ENCODE measurements around the gene SLC5A4. TPM values are rescaled to one million over a fixed set of nuclear protein-coding genes. Genes with fewer than 3 reads are reported as not detected.
"Not testable (repeated sequence)": the region's sequence is repeated elsewhere in the genome, so short reads cannot be mapped to it uniquely, and the experiment has no call there.

SLC5A4 gene
- total RNA-seq, 2 donors from 2014 or later, result 0.32 to 0.43 TPM

DNA sequence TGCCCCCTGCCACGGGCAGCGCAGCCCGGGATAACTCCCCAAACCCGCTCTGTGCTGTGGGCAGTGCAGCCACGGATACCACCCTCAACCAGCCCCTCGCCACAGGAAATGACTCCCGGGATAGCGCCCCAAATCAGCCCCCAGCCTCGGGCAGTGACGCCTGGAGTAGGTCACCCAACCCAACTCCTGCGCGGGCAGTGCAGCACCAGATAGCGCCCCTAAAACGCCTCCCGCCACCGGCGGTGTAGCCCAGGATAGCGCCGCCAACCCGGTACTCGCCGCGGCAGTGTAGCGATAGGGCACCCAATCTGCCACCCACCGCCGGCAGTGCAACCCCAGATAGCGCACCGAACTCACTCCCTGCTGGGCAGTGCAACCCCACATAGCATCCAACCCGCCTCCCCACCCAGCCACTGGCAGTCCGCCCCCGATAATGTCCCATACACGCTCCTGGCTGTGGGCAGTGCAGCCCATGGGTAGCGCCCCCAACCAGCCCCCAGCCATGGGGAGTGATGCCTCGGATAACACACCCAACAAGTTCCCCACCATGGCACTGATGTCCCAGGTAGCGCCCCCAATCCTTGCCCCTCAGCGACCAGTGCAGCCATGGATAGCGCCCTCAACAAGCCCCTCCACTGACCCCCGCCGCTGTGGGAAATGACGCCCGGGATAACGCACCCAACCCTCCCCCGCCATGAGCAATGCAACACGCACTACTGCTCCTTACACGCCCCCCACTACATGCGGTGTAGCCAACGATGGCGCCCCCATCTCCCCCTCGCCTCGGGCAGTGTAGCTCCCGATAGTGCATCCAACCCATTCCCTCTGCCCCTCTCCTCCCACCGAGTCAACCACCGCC, 51.7 kb downstream of the SLC5A4 start:
- intact Hi-C loops (cut with DNase I), result no loop called here
- no peak for DNase-seq (ENCODE audit: low spot score)

DNA sequence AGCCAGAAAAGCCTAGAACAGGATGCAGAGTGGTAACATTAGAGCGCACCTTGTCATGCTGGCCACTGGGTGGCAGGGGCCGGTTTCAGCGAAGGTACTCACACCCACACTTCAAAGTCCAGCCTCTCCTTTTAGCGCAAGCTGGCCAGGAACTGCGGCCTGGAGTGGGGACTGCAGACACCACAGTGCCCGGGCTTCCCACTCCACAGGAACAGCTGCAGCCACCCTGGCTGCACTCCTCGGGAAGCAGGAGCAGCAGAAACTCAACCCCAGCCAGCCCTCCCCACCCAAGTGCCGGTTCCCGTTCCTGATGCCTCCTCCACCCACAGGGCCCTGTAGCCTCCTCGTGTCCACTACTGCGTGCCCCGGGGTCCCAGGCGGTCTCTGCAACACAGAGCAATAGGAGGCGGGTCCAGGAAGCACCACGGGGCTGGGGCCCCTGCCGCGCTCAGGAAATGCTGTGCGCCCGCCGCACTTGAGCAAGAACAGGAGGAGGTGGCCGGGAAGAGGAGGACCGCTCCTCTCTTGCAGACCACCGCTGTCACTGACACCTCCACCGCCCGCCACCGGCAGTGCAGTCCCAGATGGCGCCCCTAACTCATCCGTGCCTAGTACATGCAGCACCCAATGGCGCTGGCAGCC, 52.5 kb downstream of the SLC5A4 start:
- intact Hi-C loops (cut with DNase I), result no loop called here
- no peak for DNase-seq (ENCODE audit: low spot score)

DNA sequence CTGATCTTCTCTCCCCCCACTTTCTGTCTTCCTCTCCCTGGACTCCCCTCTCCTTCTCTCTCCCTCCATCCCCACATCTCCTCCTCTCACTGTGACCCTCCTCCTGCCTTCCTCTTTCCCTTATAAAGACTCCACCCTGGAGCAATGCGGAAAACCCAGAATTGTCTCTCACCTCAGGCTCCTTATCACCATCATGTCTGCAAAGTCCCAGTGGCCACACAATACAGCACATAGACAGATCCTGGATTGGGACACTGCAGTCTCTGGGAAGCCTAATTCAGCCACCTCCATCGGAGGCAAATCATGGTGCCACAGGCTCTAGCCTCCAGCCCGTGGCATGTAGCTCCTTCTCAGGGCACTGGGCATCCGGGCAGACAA, 53.0 kb downstream of the SLC5A4 start:
- no peak for DNase-seq (ENCODE audit: low spot score)
- intact Hi-C loops (cut with DNase I), result no loop called here

DNA sequence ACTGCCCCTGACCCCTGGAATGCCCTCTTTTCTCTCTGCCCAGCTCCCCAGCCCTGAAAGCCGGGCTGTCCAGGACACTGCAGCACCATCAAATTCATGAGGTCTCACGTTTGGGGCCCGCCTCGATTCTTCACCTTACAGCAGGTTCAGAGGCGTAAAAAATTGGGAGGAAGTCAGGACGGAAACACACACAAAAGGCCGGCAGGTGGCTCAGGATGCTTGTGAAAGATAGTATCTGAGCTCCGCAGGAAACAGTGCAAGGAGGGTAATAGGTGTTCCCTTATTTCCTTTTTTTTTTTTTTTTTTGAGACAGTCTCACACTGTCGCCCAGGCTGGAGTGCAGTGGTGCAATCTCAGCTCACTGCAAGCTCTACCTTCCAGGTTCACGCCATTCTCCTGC, 54.4 kb downstream of the SLC5A4 start:
- intact Hi-C loops (cut with DNase I), result no loop called here
- DNase-seq (ENCODE audit: low spot score), result peak; percentile 42

DNA sequence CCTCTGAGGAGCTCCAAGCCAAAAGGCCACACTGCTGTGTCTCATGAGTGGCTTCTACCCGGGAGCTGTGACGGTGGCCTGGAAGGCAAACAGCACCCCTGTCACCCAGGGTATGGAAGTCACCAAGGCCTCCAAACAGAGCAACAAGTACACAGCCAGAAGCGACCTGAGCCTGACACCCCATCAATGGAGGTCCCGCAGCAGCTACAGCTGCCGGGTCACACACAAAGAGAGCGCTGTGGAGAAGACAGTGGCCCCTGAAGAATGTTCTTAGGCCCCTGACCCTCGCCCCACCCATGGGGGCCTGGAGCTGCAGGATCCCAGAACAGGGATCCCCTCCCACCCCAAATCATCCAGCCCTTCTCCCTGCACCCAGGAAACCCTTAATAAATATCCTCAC, 55.2 kb downstream of the SLC5A4 start:
- intact Hi-C loops (cut with DNase I), result no loop called here
- DNase-seq (ENCODE audit: low spot score), result peak; percentile 72

DNA sequence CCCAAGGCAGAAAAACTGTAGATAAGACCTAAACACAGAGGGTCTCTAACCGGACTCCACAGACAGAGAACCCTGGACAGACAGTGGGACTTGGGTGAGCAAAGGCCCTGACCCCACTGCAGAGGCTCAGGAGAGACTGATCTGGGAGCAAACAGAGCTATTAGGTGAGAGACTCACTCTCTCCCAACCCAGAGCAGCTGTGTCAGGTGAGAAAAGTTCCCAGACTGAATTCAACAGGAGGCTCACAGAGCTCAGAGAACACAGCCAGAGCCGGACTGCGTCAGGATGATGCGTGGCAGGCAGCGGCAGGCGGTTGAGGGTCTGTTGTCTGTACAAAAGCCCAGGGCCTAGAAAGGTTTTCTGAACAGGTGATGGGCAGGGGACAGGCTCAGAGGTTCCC, 55.8 kb downstream of the SLC5A4 start:
- peak; percentile 58 for DNase-seq (ENCODE audit: low spot score)
- intact Hi-C loops (cut with DNase I), result no loop called here

DNA sequence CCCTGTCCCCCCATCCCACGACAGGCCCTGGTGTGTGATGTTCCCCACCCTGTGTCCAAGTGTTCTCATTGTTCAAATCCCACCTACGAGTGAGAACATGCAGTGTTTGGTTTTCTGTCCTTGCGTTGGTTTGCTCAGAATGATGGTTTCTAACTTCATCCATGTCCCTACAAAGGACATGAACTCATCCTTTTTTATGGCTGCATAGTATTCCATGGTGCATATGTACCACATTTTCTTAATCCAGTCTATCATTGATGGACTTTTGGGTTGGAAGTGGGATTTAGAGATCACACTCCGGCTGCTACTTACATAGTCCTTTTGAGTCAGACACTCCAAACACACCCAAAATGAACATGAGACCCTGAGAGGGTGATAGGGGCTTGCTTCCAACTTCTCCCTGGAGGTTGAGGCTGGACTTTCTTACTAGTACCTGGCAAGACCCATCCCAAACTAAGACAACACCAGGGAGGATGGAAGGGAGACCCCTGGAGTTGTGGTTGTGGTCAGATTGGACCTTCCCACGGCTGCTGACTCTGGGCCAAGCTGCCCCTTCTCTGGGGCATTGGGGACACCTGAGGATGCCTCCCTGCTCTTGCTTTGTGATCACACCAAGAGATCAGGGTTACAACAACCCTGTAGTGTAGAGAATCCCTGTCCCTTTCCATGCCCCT, 57.5 kb downstream of the SLC5A4 start:
- intact Hi-C loops (cut with DNase I), result not testable (repeated sequence)
- peak; percentile 41 for DNase-seq (ENCODE audit: low spot score)

DNA sequence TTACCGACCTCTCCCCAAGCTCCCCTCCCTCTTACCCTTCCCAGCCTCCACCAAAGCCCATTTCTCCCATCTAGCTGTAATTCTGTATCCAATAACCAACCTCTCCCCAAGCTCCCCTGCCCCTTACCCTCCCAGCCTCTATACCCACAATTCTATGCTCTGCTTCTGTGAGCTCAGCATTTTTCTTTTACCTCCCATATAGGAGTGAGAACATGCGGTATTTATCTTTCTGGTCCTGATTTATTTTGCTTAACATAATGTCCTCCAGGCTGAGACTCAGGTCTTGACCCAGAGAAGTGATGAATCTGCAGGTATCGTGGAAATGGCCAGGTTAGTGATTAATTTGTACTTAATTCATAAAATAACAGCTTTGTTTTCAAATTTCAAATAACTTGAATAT, 59.2 kb downstream of the SLC5A4 start:
- intact Hi-C loops (cut with DNase I); DNase-seq (ENCODE audit: low spot score): not testable (repeated sequence)

DNA sequence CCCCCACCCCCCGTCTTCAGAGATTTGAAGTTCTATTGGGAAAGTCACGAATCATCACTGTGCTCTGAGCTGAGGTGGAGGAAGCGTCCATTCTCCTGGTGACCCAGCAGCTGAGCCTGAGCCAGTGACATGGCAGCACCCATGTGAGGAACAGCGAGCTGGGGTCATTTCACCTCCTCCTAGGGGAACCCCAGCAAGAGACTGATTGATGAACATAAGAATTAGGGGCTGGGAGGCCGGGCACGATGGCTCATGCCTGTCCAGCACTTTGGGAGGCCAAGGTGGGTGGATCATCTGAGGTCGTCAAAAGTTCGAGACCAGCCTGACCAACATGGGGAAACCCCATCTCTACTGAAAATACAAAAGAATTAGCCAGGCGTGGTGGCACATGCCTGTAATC, 61.8 kb downstream of the SLC5A4 start:
- peak; percentile 60 for DNase-seq (ENCODE audit: low spot score)
- intact Hi-C loops (cut with DNase I), result not testable (repeated sequence)

DNA sequence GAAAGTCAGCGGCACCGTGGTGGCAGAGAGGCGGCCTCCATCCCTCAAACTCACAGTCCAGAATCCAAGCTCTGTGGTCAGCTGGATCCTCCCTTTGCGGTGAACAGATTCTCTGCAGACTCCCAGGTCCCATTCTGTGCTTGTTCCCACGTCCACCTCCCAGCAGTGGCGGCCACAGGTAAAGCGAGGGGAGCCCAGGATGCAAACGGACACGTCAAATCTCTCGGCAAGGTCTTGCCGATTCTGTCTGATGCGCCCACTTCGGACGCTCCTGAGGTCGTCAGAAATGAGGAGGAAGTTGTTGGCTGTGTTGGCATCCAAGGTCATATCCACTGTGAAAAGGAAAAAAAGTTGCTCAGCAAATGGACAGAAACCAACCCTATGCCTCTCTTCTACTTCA, 64.1 kb downstream of the SLC5A4 start:
- intact Hi-C loops (cut with DNase I), result not testable (repeated sequence)
- DNase-seq (ENCODE audit: low spot score), result peak; percentile 40

DNA sequence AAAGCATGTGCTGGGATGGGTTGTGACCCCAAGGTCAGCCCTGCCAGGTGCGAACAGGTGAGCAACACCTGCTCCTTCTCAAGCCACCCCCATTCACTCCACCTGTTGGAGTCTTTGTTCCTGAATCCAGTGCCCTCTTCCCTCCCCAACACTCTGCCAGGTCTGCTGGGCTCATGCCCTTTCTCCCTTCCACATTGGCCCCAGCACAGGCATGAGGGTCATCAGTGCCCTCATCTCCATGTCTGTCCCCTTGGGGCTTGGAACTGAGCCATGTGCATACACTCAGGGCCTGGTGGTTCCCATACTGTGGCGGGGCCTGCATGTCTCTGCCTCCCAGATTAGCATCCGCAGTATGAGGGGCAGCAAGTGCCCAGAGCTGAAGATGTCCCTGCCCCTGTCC, 69.3 kb downstream of the SLC5A4 start:
- peak; percentile 51 for DNase-seq (ENCODE audit: low spot score)
- intact Hi-C loops (cut with DNase I), result no loop called here

DNA sequence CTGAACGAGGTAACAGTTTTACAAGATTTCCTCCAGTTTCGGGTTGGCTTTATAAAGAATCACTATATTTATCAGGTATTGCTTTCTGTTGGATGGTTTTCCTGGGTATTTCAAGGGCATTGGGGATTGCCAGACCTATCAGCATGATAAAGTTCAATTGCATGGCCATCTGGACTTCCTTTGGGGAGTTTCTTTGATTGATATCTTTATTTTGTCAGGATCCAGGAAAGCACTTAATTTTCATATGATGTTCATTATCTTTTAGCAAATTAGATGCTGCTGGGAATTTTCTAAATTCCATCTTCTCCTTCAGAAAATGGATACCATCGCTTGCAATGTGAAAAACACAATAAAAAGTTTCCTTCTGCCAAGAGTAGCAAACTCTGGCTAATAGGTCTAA, 71.5 kb downstream of the SLC5A4 start:
- DNase-seq (ENCODE audit: low spot score), result no peak
- intact Hi-C loops (cut with DNase I), result no loop called here

DNA sequence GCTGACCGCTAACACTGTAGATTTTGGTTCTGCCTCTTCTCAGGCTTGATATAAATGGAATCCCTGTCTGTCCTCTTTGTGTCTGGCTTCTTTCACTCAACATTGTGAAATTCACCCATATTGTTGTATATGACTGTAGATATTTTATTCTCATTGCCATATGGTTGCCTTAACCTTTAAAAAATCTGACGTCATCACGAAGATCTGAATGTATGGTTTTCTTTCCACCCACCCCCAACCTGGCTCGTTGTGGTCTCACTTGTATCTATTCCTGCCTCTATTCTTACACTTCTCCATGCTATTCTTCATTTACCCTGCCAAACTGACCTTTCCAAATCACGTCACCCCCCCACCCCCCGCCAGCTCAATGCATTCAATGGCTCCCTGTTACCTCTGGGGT, 74.1 kb downstream of the SLC5A4 start:
- intact Hi-C loops (cut with DNase I), result no loop called here
- DNase-seq (ENCODE audit: low spot score), result no peak

DNA sequence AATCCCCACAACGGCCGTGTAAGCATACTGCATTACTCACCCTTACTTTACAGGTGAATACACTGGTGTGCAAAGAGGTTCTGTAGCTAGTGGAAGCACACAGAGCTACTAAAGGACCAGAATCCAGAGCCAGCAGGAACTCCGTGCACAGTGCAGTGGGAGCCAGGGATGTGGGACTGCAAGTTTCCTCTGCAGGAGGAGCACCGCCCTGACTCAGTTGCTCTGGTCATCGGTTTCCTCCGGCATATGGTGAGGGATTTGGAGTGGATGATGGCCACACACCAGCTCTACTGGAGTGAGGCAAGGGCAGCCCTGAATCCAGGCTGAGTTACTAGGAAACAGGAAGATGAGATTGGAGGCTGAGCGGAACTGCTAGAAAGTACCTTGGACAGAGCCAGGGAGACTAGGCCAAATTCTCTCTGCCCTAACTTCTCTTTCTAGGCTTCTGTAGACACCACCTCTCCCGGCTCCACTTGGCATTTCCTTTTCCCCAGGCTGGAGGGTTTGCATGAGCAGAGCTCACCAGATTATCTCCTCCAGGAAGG, 77.9 kb downstream of the SLC5A4 start:
- intact Hi-C loops (cut with DNase I), result no loop called here

DNA sequence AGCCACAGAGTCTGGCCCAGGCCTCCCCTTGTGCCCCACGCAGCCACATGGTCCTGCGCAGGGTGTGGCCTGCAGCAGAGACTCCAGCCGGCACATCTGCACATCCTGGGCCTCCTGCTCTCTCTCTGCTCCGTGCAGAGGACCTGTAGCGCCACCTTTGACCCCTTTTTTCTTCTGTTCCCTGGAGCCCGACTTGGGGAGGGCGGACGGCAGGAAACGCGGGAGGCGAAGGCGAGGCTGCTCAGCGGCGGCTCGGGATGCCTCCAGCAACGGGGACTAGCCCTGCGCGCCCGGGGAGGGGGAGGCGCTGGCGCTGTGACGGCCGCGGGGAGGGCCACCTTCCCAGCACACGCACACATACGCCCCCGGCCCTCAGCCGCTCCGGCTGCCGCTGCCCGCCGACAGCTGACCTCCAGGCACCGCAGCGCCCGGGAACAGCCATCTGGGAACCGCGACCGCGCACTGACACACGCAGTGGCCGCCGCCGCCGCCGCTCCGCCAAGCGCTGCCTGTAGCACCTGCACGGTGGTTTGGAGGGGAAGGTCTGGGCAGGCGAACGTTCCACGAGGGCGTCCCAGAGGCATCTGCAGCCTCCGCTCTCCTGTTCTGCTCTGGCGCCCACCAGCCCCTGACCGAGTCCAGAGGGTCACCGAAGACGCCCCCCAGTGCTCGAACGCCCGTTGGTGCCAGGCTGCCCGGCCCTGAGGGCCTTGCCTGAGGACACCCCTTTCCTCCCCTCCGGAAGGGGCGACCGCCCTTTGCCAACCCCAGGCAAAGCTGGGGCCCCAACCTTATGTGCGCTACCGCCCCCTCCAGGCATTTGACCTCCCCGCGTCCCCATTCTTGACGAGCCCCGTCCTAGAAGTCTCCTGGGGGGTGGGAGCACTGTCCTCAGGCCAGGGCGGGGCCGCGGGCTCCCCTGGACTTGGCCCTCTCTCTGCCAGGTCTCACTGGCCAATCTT, 79.2 kb downstream of the SLC5A4 start:
- intact Hi-C loops (cut with DNase I), result no loop called here
- DNase-seq (ENCODE audit: low spot score), result no peak

More for the DNA sequence above, 77.9 kb downstream of the SLC5A4 start:
- DNase-seq (ENCODE audit: low spot score), result no peak

DNA sequence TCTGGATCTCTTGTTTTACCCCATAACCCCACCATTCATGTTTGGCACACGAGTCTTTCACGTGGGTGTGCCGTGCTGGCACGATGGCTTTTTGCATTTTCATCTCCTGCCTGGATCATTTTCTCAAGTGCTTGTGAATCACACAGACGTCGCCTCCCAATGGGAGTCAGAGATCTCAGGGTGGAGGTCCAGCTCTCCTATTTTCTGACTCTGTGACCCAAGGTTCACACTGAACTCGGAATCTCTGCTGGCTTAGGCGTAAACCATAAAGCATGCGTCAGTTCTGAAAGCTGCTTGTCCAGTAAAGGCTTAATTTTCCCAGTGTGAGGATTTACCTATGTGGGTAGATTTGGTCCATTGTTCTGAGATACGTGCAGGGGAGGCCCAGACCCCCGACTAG, 80.0 kb downstream of the SLC5A4 start:
- intact Hi-C loops (cut with DNase I), result no loop called here

More for the DNA sequence above, 80.0 kb downstream of the SLC5A4 start:
- DNase-seq (ENCODE audit: low spot score), result no peak

Measured in posterior vena cava (tissue), 2 donors.